Spinal cord (tissue), 10 donors: ENCODE measurements around the gene THBS4. TPM values are rescaled to one million over a fixed set of nuclear protein-coding genes. Genes with fewer than 3 reads are reported as not detected.

Experiments
- DNase-seq, 6 donors: peaks; one replicate each; pipeline versions ENCODE4 v3.0.0 to v3.0.0-alpha.2; 2013 to 2015; ENCODE audit warnings: low spot score in 6 of 6, low read depth in 4 of 6
- H3K27ac ChIP-seq: one replicate; pipeline ENCODE4 v1.5.1; 2013; ENCODE audit warnings: low read depth, low read length, control low read depth
- H3K27me3 ChIP-seq: one replicate; pipeline ENCODE4 v1.6.1; 2013; ENCODE audit warnings: low read length; ENCODE audit not compliant: control insufficient read depth, insufficient read depth
- H3K36me3 ChIP-seq: one replicate; pipeline ENCODE4 v1.6.1; 2013; ENCODE audit warnings: low read length; ENCODE audit not compliant: control insufficient read depth, insufficient read depth
- H3K4me1 ChIP-seq: one replicate; pipeline ENCODE4 v1.6.1; 2013; ENCODE audit warnings: low read length; ENCODE audit not compliant: control insufficient read depth, insufficient read depth
- H3K4me3 ChIP-seq: one replicate; pipeline ENCODE4 v1.5.1; 2013; ENCODE audit warnings: low read depth, low read length, control low read depth
- H3K9me3 ChIP-seq: one replicate; pipeline ENCODE4 v1.6.1; 2013; ENCODE audit warnings: low read length; ENCODE audit not compliant: control insufficient read depth, insufficient read depth
- WGBS: methylation state at CpG from one replicate; pipeline ENCODE4 v1.1.5; 2013; ENCODE audit warnings: missing lambda C conversion rate; ENCODE audit not compliant: insufficient coverage; 5-methylcytosine and 5-hydroxymethylcytosine counted together
- polyA plus RNA-seq, 2 donors: library from polyadenylated mRNA; unstranded; fragments of 120-200 nt; gene quantifications; one replicate each; pipeline ENCODE4 v1.2.1, GENCODE V29; 2013; ENCODE audit not compliant: insufficient read length in 2 of 2
- total RNA-seq, 2 donors: library from RNA; depleted of rRNA in 1 of 2; stranded (reverse); fragments of 120-200 nt in 1 of 2; fragments of >200 nt in 1 of 2; gene quantifications; one replicate each; pipeline versions ENCODE4 v1.2.3 to v1.2.4, GENCODE V29; 2013 to 2014
- donor health status: healthy.

Gene THBS4
- total and polyA plus RNA-seq, 4 donors = 20.3 to 30.1 (median 24.3) TPM

DNA sequence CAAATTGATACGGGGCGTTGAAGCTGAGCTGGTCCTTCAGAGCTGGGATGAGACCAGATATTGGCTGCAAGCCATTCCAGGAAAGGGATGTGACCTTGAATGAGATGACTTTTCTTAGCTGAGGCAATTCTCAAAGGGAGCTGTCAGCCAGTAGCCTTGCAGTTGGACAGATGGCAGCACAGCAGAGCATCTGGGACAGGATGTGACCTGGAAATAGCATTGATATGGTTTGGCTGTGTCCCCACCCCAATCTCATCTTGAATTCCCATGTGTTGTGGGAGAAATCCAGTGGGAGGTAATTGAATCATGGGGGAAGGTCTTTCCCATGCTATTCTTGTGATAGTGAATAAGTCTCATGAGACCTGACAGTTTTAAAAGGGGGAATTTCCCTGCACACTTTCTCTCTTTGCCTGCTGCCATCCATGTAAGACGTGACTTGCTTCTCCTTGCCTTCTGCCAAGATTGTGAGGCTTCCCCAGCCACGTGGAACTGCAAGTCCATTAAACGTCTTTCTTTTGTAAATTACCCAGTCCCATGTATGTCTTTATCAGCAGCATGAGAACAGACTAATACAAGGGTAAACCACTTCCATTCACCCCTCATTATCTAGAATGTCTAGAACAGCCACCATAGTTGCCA lies 24.3 kb upstream of the THBS4 start:
- H3K27me3 ChIP-seq = no peaks in the 10 kb centered on the region
- no peaks in the 10 kb centered on the region for H3K4me1 ChIP-seq
- H3K36me3 ChIP-seq = no peaks in the 10 kb centered on the region
- DNase-seq = no peak
- H3K9me3 ChIP-seq = no peaks in the 10 kb centered on the region
- no peak overlapping the region for H3K4me3 ChIP-seq
- no peak overlapping the region for H3K27ac ChIP-seq
- 82% methylated on average over 5 of the region's 5 CpGs for WGBS

DNA sequence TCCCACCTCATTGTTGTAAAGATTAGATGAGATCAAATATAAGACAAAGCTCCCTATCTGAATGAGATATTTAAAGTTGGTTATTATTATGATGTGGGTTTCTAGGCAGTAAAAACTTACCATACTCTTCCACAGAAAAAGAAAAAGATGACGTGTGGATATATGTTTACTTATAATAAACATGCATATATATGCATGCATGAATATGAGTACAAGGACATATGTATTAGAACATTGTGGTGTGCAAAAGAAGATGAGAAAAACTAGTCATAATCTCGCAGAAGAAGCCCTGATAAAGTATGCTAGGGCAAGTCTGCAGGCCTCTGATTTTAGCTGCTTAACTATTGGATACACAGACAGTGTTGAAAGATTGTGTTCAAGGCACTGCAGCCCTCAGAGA lies 10.1 kb upstream of the THBS4 start:
- WGBS = no CpG with 5 or more reads among the region's 2 CpGs

DNA sequence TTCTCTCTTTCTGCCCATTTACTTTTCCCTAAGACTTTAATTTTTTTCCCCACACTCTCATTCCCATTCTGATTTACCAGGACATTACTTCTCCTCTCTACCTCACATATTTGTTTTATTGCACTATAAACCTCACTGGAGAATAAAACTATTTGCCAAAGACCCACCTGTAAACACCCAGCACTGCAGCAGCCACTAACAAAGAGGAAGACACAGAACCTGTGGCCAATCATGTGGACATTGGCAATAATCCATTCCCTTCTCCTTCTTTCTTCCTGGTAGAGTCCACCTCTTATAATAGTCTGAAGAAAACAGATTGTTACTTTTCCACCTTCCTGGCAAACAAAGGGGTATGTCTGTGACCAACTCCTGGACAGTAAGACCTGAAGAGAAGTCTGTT lies 8.3 kb upstream of the THBS4 start:
- H3K27ac ChIP-seq = no peak overlapping the region
- H3K4me3 ChIP-seq = no peak overlapping the region
- peak in 1 of 6 donors; percentile 2 for DNase-seq
- no peaks in the 10 kb centered on the region for H3K4me1 ChIP-seq
- no peaks in the 10 kb centered on the region for H3K36me3 ChIP-seq
- no peaks in the 10 kb centered on the region for H3K27me3 ChIP-seq
- H3K9me3 ChIP-seq = no peaks in the 10 kb centered on the region

More for the DNA sequence above, 10.1 kb upstream of the THBS4 start:
- H3K4me3 ChIP-seq = no peak overlapping the region
- H3K9me3 ChIP-seq = no peaks in the 10 kb centered on the region
- H3K36me3 ChIP-seq = no peaks in the 10 kb centered on the region
- no peaks in the 10 kb centered on the region for H3K4me1 ChIP-seq
- no peak overlapping the region for H3K27ac ChIP-seq
- no peak for DNase-seq
- no peaks in the 10 kb centered on the region for H3K27me3 ChIP-seq

DNA sequence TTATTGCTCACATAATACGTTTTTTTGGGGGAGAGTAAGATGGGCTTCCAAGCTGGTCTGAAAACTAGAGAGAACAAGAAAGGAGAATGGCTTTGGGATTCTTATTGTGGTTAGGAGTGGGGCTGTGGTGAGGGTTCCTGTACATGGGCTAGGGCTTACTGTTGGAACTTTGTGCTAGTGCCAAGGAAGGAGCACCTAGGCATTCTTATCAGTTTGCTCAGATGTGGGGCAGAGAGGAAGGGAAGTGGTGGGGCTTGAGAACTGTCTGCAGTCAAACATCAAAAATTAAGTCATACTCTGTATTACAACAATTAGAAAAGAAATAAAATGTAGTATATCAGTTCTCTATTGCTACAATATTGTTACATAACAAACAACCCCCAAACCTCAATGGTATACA lies 4.0 kb upstream of the THBS4 start:
- peaks cover 8% of the 10 kb centered on the region for H3K4me1 ChIP-seq
- no peaks in the 10 kb centered on the region for H3K36me3 ChIP-seq
- no peaks in the 10 kb centered on the region for H3K9me3 ChIP-seq
- DNase-seq = no peak
- no peak overlapping the region for H3K4me3 ChIP-seq
- H3K27ac ChIP-seq = no peak overlapping the region
- WGBS = 80% methylated on average over 1 of the region's 1 CpG
- peaks cover 22% of the 10 kb centered on the region for H3K27me3 ChIP-seq

DNA sequence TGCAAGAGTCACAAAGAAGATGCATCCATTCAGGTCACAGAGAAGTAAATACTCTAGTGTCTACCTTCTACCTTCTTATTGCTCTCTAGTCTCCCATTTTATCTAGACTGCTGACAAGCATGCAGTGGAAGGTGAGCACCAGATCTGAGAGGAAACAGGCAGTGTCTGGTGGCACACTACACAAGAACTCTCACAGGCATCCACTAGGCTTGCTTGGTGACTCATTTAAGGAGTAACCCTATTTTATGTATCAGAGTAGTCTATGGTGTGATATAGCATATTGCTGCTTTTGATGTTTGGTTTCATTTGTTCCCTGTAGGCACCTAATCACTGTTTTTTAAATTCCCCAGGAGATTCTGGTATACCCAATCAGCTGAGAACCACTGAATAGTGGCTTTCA lies 1.6 kb upstream of the THBS4 start:
- H3K36me3 ChIP-seq = no peaks in the 10 kb centered on the region
- DNase-seq = no peak
- no peak overlapping the region for H3K27ac ChIP-seq
- peaks cover 28% of the 10 kb centered on the region for H3K27me3 ChIP-seq
- peaks cover 8% of the 10 kb centered on the region for H3K4me1 ChIP-seq
- H3K4me3 ChIP-seq = no peak overlapping the region
- no peaks in the 10 kb centered on the region for H3K9me3 ChIP-seq

DNA sequence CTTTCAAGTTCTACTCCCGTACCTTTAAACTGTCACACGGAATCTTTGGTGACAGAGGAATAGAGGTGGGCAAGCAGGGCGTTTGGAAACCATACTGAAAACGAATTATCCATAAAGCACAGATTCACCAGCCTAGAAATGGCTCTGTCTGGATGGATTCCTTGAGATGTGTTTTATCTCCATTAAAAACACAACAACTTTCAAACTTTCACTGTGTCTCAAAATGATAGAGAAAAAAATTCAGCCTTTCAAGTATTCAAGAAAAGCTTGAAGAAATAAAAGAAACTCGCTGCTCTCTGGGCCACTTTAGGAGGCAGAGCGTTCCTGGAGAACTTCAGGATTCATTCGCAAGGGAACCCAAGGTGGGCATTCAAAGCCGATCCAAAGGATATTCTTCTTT lies 589 bp upstream of the THBS4 start:
- peak overlapping the region; percentile 28 for H3K4me3 ChIP-seq
- no peaks in the 10 kb centered on the region for H3K36me3 ChIP-seq
- peak in 1 of 6 donors; percentile 19 for DNase-seq
- H3K27ac ChIP-seq = no peak overlapping the region
- WGBS = 11% methylated on average over 4 of the region's 8 CpGs
- H3K27me3 ChIP-seq = peaks cover 28% of the 10 kb centered on the region
- H3K4me1 ChIP-seq = peaks cover 8% of the 10 kb centered on the region
- no peaks in the 10 kb centered on the region for H3K9me3 ChIP-seq

DNA sequence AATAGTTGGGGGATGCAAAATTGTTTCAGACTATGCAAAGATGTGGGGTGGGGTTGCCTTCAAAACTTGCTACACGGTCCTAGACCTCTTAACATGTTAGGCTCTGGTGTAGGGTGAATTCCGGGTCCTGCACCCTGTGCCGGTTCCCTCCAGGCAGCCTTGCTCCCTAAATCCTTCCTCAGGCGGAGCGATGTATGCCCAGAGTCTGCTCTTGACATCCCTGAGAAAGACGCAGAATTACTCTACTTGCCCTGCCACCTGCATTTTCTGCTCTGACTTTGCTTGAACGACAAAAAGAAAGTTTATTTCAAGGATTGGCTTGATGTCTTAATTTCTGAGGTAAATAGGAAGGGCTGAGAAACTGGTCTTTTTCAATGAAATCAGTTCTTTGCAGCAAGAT lies 691 bp downstream of the THBS4 start:
- Histone ChIP-seq H3K4me1 (peaks cover 8% of the 10 kb centered on the region), H3K27ac (no peak overlapping the region), H3K4me3 (no peak overlapping the region), H3K36me3 (no peaks in the 10 kb centered on the region), H3K27me3 (peaks cover 28% of the 10 kb centered on the region), H3K9me3 (no peaks in the 10 kb centered on the region)
- WGBS = 79% methylated on average over 7 of the region's 7 CpGs
- no peak for DNase-seq

DNA sequence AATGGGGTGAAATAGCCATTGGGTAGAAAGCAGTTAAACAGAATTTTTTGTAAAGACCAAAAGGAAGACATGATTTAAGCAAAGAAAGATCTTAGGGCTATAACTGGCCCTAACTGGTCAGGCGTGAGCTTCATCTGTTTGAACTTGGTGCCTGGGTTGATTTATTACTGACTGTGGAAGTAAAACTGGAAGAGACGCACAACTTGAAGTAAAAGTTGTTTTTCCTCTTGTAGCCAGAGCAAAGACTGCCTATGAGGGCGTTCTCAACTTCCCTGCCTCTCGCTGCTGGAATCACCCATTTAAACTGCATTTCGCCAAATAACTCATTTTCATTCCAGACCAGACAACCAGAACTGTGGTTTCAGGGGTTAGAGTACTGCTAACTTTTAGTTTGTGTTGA lies 1.5 kb downstream of the THBS4 start:
- peaks cover 8% of the 10 kb centered on the region for H3K4me1 ChIP-seq
- H3K9me3 ChIP-seq = no peaks in the 10 kb centered on the region
- no peak overlapping the region for H3K27ac ChIP-seq
- WGBS = 57% methylated on average over 1 of the region's 5 CpGs
- H3K27me3 ChIP-seq = peaks cover 28% of the 10 kb centered on the region
- H3K4me3 ChIP-seq = no peak overlapping the region
- DNase-seq = peak in 1 of 6 donors; percentile 18
- H3K36me3 ChIP-seq = no peaks in the 10 kb centered on the region

DNA sequence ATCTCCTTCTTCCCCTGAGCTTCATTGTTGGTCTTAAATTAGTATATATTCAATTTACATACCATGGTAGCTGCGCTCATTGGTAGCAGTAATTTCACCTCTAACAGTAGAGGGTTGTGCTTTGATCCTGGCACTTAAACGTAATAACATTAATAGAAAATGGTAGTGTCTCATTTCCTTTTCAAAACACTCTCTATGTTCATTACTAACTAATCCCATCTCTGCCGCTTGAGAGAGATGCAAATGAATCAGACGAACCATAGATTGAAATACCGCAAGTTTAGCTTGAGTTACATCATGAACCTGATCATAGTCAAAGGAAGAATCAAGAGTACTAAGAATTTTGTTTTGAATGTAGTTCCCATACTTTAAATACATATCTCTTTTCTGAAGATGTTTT lies 2.2 kb downstream of the THBS4 start:
- Histone ChIP-seq H3K27ac (no peak overlapping the region), H3K4me1 (peaks cover 8% of the 10 kb centered on the region), H3K4me3 (no peak overlapping the region), H3K36me3 (no peaks in the 10 kb centered on the region), H3K9me3 (no peaks in the 10 kb centered on the region), H3K27me3 (peaks cover 28% of the 10 kb centered on the region)
- peak in 1 of 6 donors; percentile 59 for DNase-seq
- no CpG with 5 or more reads among the region's 5 CpGs for WGBS

DNA sequence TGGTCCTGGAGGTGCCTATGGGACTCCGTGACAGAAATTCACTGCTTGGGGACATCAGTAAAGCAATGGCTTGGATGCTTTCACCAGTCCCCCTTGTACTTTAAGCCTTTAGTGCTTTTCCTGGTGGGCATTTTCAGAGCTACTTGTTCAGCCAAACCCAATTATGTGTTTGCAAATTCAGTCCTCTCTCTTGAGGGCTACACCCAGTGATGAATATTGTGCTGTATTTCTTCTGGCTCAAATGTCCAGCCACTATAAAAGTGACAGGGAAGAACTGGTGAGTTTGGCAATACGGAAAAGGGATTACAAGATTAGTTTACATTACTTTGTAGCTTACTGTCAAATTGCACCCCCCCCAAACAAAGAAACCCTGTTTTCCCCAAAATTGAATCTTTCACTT lies 4.5 kb downstream of the THBS4 start:
- H3K4me3 ChIP-seq = no peak overlapping the region
- 44% methylated on average over 1 of the region's 2 CpGs for WGBS

More for the DNA sequence above, 4.5 kb downstream of the THBS4 start:
- Histone ChIP-seq H3K27me3 (peaks cover 18% of the 10 kb centered on the region), H3K27ac (no peak overlapping the region), H3K9me3 (no peaks in the 10 kb centered on the region), H3K4me1 (peaks cover 12% of the 10 kb centered on the region), H3K36me3 (no peaks in the 10 kb centered on the region)
- DNase-seq = no peak
